IMR-90 (cell line): ENCODE data around the gene SLC23A2. TPM values are rescaled to one million over a fixed set of nuclear protein-coding genes. Genes with fewer than 3 reads are reported as not detected.

Experiments used
- ATAC-seq: fragments of 200-7000 bp; cut with Tn5 transposase; 2 replicates; pipeline ENCODE4 v1.9.1; 2020; ENCODE audit warnings: low read depth, mild to moderate bottlenecking, moderate library complexity
- BruUV-seq: library from RNA; stranded (reverse); fragments of 400-500 nt; replicated peaks from 2 replicates; lab custom pipeline; 2021; lab: Mats Ljungman, UMichigan
- CTCF ChIA-PET: fragments of 300-600 bp; formaldehyde crosslinking; extraction: SDS; loops from one replicate; lab custom pipeline; 2021; ENCODE audit warnings: antibody characterized with exemption; lab: Yijun Ruan, JAX
- POLR2A ChIA-PET: fragments of 300-600 bp; sonication (Branson Sonifier 250); formaldehyde crosslinking; loops from one replicate; lab custom pipeline; 2022; ENCODE audit warnings: antibody characterized with exemption; ENCODE audit not compliant: unreplicated experiment; lab: Charles Lee
- DNase-seq: peaks from one replicate; pipeline ENCODE4 v3.0.0; 2013
- H2AFZ ChIP-seq: replicated peaks from 2 replicates; pipeline ENCODE3; 2013; ENCODE audit warnings: low read length, mild to moderate bottlenecking; ENCODE audit not compliant: poor library complexity
- H2AK5ac ChIP-seq: 2 replicates; pipeline ENCODE4 v1.6.1; 2013; ENCODE audit warnings: low read depth, low read length, inconsistent platforms
- H2AK9ac ChIP-seq: replicated peaks from 2 replicates; pipeline ENCODE3; 2013; ENCODE audit warnings: mild to moderate bottlenecking, low read depth, low read length, moderate library complexity; ENCODE audit not compliant: poor library complexity
- H2BK120ac ChIP-seq: 2 replicates; pipeline ENCODE4 v1.6.1; 2013; ENCODE audit warnings: low read depth, low read length, inconsistent platforms
- H2BK15ac ChIP-seq: 3 replicates; pipeline ENCODE4 v1.6.1; 2013; ENCODE audit warnings: low read depth, low read length, inconsistent platforms
- H2BK20ac ChIP-seq: 2 replicates; pipeline ENCODE4 v1.6.1; 2013; ENCODE audit warnings: low read depth, mild to moderate bottlenecking, inconsistent platforms, low read length, moderate library complexity
- H2BK5ac ChIP-seq: 2 replicates; pipeline ENCODE4 v1.6.1; 2013; ENCODE audit warnings: mild to moderate bottlenecking, low read depth, low read length, inconsistent platforms; ENCODE audit not compliant: poor library complexity, severe bottlenecking
- H3K14ac ChIP-seq: replicated peaks from 2 replicates; pipeline ENCODE4 v1.6.1; 2013; ENCODE audit warnings: low read depth, low read length, inconsistent platforms
- H3K18ac ChIP-seq: 2 replicates; pipeline ENCODE4 v1.6.1; 2013; ENCODE audit warnings: low read depth, low read length, control low read depth
- H3K23ac ChIP-seq: 2 replicates; pipeline ENCODE4 v1.6.1; 2013; ENCODE audit warnings: low read depth, low read length, inconsistent platforms
- H3K27ac ChIP-seq: 2 replicates; pipeline ENCODE4 v1.5.1; 2013; ENCODE audit warnings: mild to moderate bottlenecking, control low read depth, low read length; ENCODE audit not compliant: insufficient read depth
- H3K27me3 ChIP-seq: 2 replicates; pipeline ENCODE4 v1.6.1; 2013; ENCODE audit warnings: low read length; ENCODE audit not compliant: control insufficient read depth, insufficient read depth
- H3K36me3 ChIP-seq: 2 replicates; pipeline ENCODE4 v1.6.1; 2013; ENCODE audit warnings: low read length, mixed read lengths; ENCODE audit not compliant: control insufficient read depth, insufficient read depth
- H3K4ac ChIP-seq: 2 replicates; pipeline ENCODE4 v1.6.1; 2013; ENCODE audit warnings: low read depth, low read length, inconsistent platforms
- H3K4me1 ChIP-seq: 2 replicates; pipeline ENCODE4 v1.6.1; 2013; ENCODE audit warnings: low read length, mixed read lengths; ENCODE audit not compliant: control insufficient read depth, insufficient read depth
- H3K4me2 ChIP-seq: 2 replicates; pipeline ENCODE4 v1.6.1; 2013; ENCODE audit warnings: low read depth, mild to moderate bottlenecking, control low read depth, low read length, moderate library complexity
- H3K4me3 ChIP-seq: 2 replicates; pipeline ENCODE4 v1.5.1; 2013; ENCODE audit warnings: low read depth, mild to moderate bottlenecking, control low read depth, low read length, moderate library complexity; ENCODE audit not compliant: insufficient read depth
- H3K56ac ChIP-seq: 2 replicates; pipeline ENCODE4 v1.6.1; 2013; ENCODE audit warnings: low read length, inconsistent platforms; ENCODE audit not compliant: insufficient read depth; ENCODE audit errors: extremely low read depth
- H3K79me1 ChIP-seq, 2 experiments: 2 replicates each; pipeline ENCODE4 v1.6.1; 2013; ENCODE audit warnings: low read length in 2 of 2, inconsistent platforms in 1 of 2, low read depth in 1 of 2
- H3K9ac ChIP-seq: 2 replicates; pipeline ENCODE4 v1.6.1; 2013; ENCODE audit warnings: low read depth, low read length, control low read depth
- H3K9me1 ChIP-seq: 2 replicates; pipeline ENCODE4 v1.6.1; 2013; ENCODE audit warnings: low read length, inconsistent platforms; ENCODE audit not compliant: insufficient read depth
- H3K9me3 ChIP-seq: 2 replicates; pipeline ENCODE4 v1.6.1; 2013; ENCODE audit warnings: low read length; ENCODE audit not compliant: control insufficient read depth, insufficient read depth
- H4K20me1 ChIP-seq: 2 replicates; pipeline ENCODE4 v1.6.1; 2013; ENCODE audit warnings: low read length, inconsistent platforms; ENCODE audit not compliant: insufficient read depth
- H4K5ac ChIP-seq: 2 replicates; pipeline ENCODE4 v1.6.1; 2013; ENCODE audit warnings: mild to moderate bottlenecking, low read depth, low read length, control low read depth
- H4K8ac ChIP-seq, 2 experiments: 2 replicates each; pipeline ENCODE4 v1.6.1; 2013; ENCODE audit warnings: low read depth in 2 of 2, low read length in 2 of 2, control low read depth in 1 of 2, inconsistent platforms in 1 of 2
- H4K91ac ChIP-seq: 2 replicates; pipeline ENCODE4 v1.6.1; 2013; ENCODE audit warnings: low read depth, low read length, inconsistent platforms; ENCODE audit not compliant: insufficient read depth
- BHLHE40 ChIP-seq: fragments of 150-350 bp; IDR thresholded peaks from 2 replicates; pipeline ENCODE4 v1.6.1; 2016; ENCODE audit warnings: mild to moderate bottlenecking, low read depth, low read length
- CHD1 ChIP-seq: IDR thresholded peaks from 2 replicates; pipeline ENCODE4 v1.6.1; 2012; ENCODE audit warnings: low read depth, low read length, improper control_type of control experiment
- MXI1 ChIP-seq: IDR thresholded peaks from 2 replicates; pipeline ENCODE4 v1.6.1; 2012; ENCODE audit warnings: low read depth, mild to moderate bottlenecking, low read length, moderate library complexity, borderline replicate concordance
- NFE2L2 ChIP-seq: fragments of 150-350 bp; IDR thresholded peaks from 2 replicates; pipeline ENCODE4 v1.6.1; 2016; ENCODE audit warnings: low read depth, mild to moderate bottlenecking, low read length
- POLR2A ChIP-seq: IDR thresholded peaks from 2 replicates; pipeline ENCODE4 v1.6.1; 2012; ENCODE audit warnings: mild to moderate bottlenecking, low read depth, low read length
- RAD21 ChIP-seq: IDR thresholded peaks from 2 replicates; pipeline ENCODE4 v1.6.1; 2012; ENCODE audit warnings: low read length, improper control_type of control experiment
- RCOR1 ChIP-seq: IDR thresholded peaks from 2 replicates; pipeline ENCODE4 v1.6.1; 2012; ENCODE audit warnings: mild to moderate bottlenecking, low read length, improper control_type of control experiment; ENCODE audit not compliant: insufficient replicate concordance
- RFX5 ChIP-seq: IDR thresholded peaks from 2 replicates; pipeline ENCODE4 v1.8.0; 2012; ENCODE audit warnings: low read depth, mild to moderate bottlenecking, low read length, moderate library complexity
- WGBS, 2 experiments: methylation state at CpG; one replicate each; pipeline versions ENCODE4 v1.1.5 to v1.1.7; 2013; ENCODE audit warnings: missing lambda C conversion rate in 2 of 2; ENCODE audit not compliant: insufficient read length in 1 of 2; ENCODE audit errors: extremely low coverage in 2 of 2; 5-methylcytosine and 5-hydroxymethylcytosine counted together
- dilution Hi-C: fragments of 300-500 bp; cut with HindIII; formaldehyde crosslinking; loops from one replicate; pipeline ENCODE4 v1.14.3; 2018; ENCODE audit warnings: low sequenced_read_pairs; ENCODE audit not compliant: unreplicated experiment
- in situ Hi-C: fragments of 300-500 bp; cut with MboI; formaldehyde crosslinking; loops from 3 replicates; pipeline ENCODE4 v1.14.3; 2019; ENCODE audit warnings: low sequenced_read_pairs, inconsistent platforms, mixed read lengths
- intact Hi-C: fragments of 100-400 bp; cut with micrococcal nuclease; formaldehyde crosslinking; loops from 2 replicates; pipeline ENCODE4 v1.10.0; 2022
- polyA plus RNA-seq, 3 experiments: library from polyadenylated mRNA; depleted of rRNA; stranded (reverse); fragments of >200 nt; gene quantifications; 2 replicates each; pipeline ENCODE4 v1.2.3, GENCODE V29; 2012; ENCODE audit warnings: low replicate concordance in 1 of 3
- total RNA-seq: library from RNA; depleted of rRNA; stranded (reverse); fragments of >200 nt; gene quantifications from 2 replicates; pipeline ENCODE4 v1.2.3, GENCODE V29; 2012
- TF ChIP-seq, protein P1 (sequence below): conservative IDR thresholded peaks from 2 replicates; pipeline ENCODE4 v1.5.1; 2012; ENCODE audit warnings: mild to moderate bottlenecking, low read depth, low read length, improper control_type of control experiment

The SLC23A2 gene
- total and polyA plus RNA-seq, 2 of the 4 experiments (the other 2 are of a cell fraction): 10.2 to 14.4 TPM

DNA sequence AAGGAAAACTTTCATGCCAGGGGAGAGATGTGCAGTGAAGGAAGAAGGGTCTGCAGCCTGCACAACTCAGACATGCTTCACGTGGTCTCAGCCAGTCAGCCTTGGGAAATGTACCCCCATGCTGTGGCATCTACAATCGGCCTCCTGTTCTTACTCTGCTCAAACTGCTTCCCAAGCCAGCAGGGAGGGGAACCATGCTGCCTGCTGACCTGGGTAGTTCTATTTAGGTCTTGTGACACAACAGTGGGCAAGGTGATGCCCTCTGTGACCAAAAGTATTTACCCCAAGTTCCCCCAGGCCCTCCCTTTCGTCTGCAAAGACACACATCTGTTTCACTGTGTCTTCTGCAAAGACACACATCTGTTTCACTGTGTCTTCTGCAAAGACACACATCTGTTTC, 106.9 kb downstream of the SLC23A2 start:
- Histone ChIP-seq H3K4ac (no peak overlapping the region), H3K9me3 (no peaks in the 10 kb centered on the region), H3K18ac (no peak overlapping the region), H4K5ac (no peak overlapping the region), H3K4me2 (no peak overlapping the region), H2AK9ac (no peak overlapping the region), H3K4me3 (no peak overlapping the region), H2AK5ac (0 out of 2 replicates have a peak overlapping the region, but pooled peaks have one; percentile 2), H3K9me1 (peaks cover 30% of the 10 kb centered on the region), H2BK5ac (no peak overlapping the region), H4K8ac (no peak overlapping the region), H3K56ac (no peak overlapping the region), H2BK120ac (no peak overlapping the region), H2BK20ac (no peak overlapping the region), H3K14ac (no peak overlapping the region), H3K79me1 (peaks cover 0 to 16% of the 10 kb centered on the region in 2 experiments; a peak in 1 of 4 replicates), H2BK15ac (no peak overlapping the region), H3K27ac (no peak overlapping the region), H3K36me3 (peaks cover 13% of the 10 kb centered on the region), H3K23ac (no peak overlapping the region), H3K9ac (no peak overlapping the region), H4K91ac (no peak overlapping the region), H3K27me3 (no peaks in the 10 kb centered on the region), H4K20me1 (0 out of 2 replicates have a peak, but pooled peaks cover 14% of the 10 kb centered on the region), H3K4me1 (peaks cover 11% of the 10 kb centered on the region), H2AFZ (no peak overlapping the region)
- intact Hi-C loops (no loop called here), in situ Hi-C loops (no loop called here), dilution Hi-C loops (no loop called here)
- DNase-seq (no peak), ATAC-seq (no peak)
- POLR2A ChIA-PET: no interaction called here
- WGBS, 2 experiments: no CpG with 5 or more reads among the region's 3 CpGs
- BruUV-seq: no TSS peak
- CTCF ChIA-PET: no interaction called here
- TF ChIP-seq CHD1 (no peak), RCOR1 (no peak), RFX5 (no peak), BHLHE40 (no peak), MXI1 (no peak), NFE2L2 (no peak), RAD21 (no peak), POLR2A (no peak)
- TF ChIP-seq, protein P1, sequence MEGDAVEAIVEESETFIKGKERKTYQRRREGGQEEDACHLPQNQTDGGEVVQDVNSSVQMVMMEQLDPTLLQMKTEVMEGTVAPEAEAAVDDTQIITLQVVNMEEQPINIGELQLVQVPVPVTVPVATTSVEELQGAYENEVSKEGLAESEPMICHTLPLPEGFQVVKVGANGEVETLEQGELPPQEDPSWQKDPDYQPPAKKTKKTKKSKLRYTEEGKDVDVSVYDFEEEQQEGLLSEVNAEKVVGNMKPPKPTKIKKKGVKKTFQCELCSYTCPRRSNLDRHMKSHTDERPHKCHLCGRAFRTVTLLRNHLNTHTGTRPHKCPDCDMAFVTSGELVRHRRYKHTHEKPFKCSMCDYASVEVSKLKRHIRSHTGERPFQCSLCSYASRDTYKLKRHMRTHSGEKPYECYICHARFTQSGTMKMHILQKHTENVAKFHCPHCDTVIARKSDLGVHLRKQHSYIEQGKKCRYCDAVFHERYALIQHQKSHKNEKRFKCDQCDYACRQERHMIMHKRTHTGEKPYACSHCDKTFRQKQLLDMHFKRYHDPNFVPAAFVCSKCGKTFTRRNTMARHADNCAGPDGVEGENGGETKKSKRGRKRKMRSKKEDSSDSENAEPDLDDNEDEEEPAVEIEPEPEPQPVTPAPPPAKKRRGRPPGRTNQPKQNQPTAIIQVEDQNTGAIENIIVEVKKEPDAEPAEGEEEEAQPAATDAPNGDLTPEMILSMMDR: no peak
